Measurements from ENCODE around the gene CDK5RAP2.
"Not testable (repeated sequence)": the region's sequence is repeated elsewhere in the genome, so short reads cannot be mapped to it uniquely, and the experiment has no call there.

CDK5RAP2 gene

GRCh38 chr9:120507936-120508510, 71.9 kb downstream of the CDK5RAP2 start:
- in situ Hi-C loops (cut with MboI; ENCODE audit: low sequenced_read_pairs) = loop anchor here (10.0 kb wide), 1 partner anchor 63 kb away; no protein-coding TSS in a partner anchor

GRCh38 chr9:120505186-120505585, 74.8 kb downstream of the CDK5RAP2 start:
- in situ Hi-C loops (cut with MboI; ENCODE audit: low sequenced_read_pairs) = loop anchor here (10.0 kb wide), 1 partner anchor 60 kb away; no protein-coding TSS in a partner anchor
- H3K36me3 ChIP-seq (replicated peaks) = peaks cover 36% of the 10 kb centered on the region
- H3K4me1 ChIP-seq = no peaks in the 10 kb centered on the region
- H3K4me3 ChIP-seq = no peak overlapping the region
- H3K9me3 ChIP-seq = peaks cover 6% of the 10 kb centered on the region
- no peak for DNase-seq (ENCODE audit: low spot score in 2 of 2)
- no peaks in the 10 kb centered on the region for H3K27me3 ChIP-seq (ENCODE audit: low read depth)

More at GRCh38 chr9:120507936-120508510, 71.9 kb downstream of the CDK5RAP2 start:
- DNase-seq (ENCODE audit: low spot score in 2 of 2) = no peak
- Histone ChIP-seq H3K4me1 (no peaks in the 10 kb centered on the region; the same call in 1 of the 2 replicates), H3K27me3 (ENCODE audit: low read depth) (no peaks in the 10 kb centered on the region), H3K4me3 (no peak overlapping the region), H3K9me3 (peaks cover 6% of the 10 kb centered on the region), H3K36me3 (replicated peaks) (peaks cover 42% of the 10 kb centered on the region)

DNA sequence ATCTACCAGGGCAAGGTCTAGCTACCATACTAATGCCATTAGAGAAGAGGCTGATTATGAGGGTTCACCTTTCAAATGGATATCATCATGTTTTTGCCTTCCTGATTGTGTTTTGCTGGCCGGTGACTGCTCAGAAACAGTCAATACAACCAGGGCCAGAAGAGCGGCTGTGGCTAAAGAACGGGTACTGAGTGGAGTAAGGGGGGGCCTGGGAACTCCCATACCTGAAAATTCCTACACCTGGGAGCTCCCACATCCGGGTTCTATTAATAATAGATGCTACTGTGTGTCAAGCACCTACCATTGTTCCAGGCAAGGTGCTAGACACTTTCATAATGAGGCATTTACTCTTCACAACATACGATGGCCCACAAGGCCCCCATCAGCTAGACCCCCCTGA, 79.2 kb downstream of the CDK5RAP2 start:
- no peak overlapping the region for H3K4me3 ChIP-seq
- 0 out of 2 replicates have a peak, but pooled peaks cover 3% of the 10 kb centered on the region for H3K9me3 ChIP-seq
- peaks cover 17% of the 10 kb centered on the region for H3K36me3 ChIP-seq (replicated peaks)
- no peaks in the 10 kb centered on the region for H3K27me3 ChIP-seq (ENCODE audit: low read depth)
- no peak for DNase-seq (ENCODE audit: low spot score in 2 of 2)
- H3K4me1 ChIP-seq = no peaks in the 10 kb centered on the region
- in situ Hi-C loops (cut with MboI; ENCODE audit: low sequenced_read_pairs) = loop anchor here (10.0 kb wide), 1 partner anchor 56 kb away; no protein-coding TSS in a partner anchor

- H3K9me3 ChIP-seq; in situ Hi-C loops (cut with MboI; ENCODE audit: low sequenced_read_pairs); H3K27me3 ChIP-seq (ENCODE audit: low read depth); H3K4me1 ChIP-seq; H3K4me3 ChIP-seq; DNase-seq (ENCODE audit: low spot score in 2 of 2): not testable (repeated sequence)
- peaks cover 15% of the 10 kb centered on the region for H3K36me3 ChIP-seq (replicated peaks)
Measured at GRCh38 chr9:120497865-120498264, 82.1 kb downstream of the CDK5RAP2 start.

DNA sequence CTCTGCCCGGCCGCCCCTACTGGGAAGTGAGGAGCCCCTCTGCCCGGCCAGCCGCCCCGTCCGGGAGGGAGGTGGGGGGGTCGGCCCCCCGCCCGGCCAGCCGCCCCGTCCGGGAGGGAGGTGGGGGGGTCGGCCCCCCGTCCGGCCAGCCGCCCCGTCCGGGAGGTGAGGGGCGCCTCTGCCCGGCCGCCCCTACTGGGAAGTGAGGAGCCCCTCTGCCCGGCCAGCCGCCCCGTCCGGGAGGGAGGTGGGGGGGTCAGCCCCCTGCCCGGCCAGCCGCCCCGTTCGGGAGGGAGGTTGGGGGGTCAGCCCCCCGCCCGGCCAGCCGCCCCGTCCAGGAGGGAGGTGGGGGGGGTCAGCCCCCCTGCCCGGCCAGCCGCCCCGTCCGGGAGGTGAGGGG, 83.5 kb downstream of the CDK5RAP2 start:
- H3K4me3 ChIP-seq; H3K36me3 ChIP-seq (replicated peaks); H3K27me3 ChIP-seq (ENCODE audit: low read depth); in situ Hi-C loops (cut with MboI; ENCODE audit: low sequenced_read_pairs); H3K9me3 ChIP-seq; H3K4me1 ChIP-seq; DNase-seq (ENCODE audit: low spot score in 2 of 2): not testable (repeated sequence)

DNA sequence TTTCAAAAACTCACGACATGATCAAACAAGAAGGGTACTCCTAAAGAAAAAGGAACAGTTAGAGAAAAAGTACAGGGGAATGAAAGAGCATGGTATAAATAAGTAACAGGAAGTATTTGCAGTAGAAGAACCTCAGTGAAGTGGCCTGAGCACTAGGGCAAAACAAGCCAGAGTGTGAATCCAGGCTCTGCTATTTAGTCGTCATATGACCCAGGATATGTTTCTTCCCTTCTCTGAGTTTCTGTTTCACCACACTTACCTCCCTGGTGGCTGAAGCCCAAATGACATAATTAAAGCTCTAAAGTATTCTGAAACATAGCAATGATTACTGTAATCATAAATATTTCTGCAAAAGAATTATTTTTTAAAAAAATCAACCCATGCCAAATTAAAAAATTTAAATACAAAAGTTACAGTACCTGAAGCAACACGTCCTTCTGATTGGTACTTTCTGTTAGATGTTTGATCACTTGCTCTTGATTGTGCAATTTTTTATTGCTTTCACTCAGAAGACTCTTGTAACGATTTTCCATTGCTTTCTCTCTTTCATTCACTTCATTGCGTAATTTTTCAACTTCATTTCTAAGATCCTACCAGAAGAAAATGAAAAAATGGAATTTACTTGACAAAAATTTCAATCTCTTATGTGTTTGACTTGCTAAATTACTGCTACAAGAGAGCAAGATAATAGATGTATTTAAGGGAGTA, 88.9 kb downstream of the CDK5RAP2 start:
- Histone ChIP-seq H3K4me1 (peaks cover 12% of the 10 kb centered on the region), H3K4me3 (no peak overlapping the region), H3K36me3 (replicated peaks) (peaks cover 40% of the 10 kb centered on the region), H3K9me3 (no peaks in the 10 kb centered on the region), H3K27me3 (ENCODE audit: low read depth) (no peaks in the 10 kb centered on the region)
- in situ Hi-C loops (cut with MboI; ENCODE audit: low sequenced_read_pairs) = no loop called here
- no peak for DNase-seq (ENCODE audit: low spot score in 2 of 2)

DNA sequence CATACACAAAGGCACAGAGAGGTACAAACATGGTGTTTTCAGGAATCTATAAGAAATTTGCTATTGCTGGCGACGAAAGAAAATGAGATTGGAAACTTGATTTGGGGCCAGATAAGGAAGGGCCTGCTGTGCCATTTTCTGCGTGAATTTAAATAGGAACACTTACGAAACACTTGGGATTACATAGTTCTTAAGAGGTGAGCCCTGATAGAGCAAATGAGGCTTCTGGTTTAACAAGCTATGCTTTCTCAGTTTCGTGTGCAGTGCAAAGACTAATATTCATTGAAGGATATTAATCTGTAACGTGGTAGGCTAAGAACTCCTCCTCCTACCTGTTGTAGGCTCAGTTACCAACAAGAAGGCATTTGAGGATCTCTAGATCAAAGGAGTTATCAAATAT, 93.1 kb downstream of the CDK5RAP2 start:
- peaks cover 54% of the 10 kb centered on the region for H3K36me3 ChIP-seq (replicated peaks)

GRCh38 chr9:120486347-120486746, 93.6 kb downstream of the CDK5RAP2 start:
- Histone ChIP-seq H3K4me3 (no peak overlapping the region), H3K27me3 (ENCODE audit: low read depth) (no peaks in the 10 kb centered on the region), H3K36me3 (replicated peaks) (peaks cover 55% of the 10 kb centered on the region), H3K9me3 (no peaks in the 10 kb centered on the region), H3K4me1 (peaks cover 8% of the 10 kb centered on the region)
- no peak for DNase-seq (ENCODE audit: low spot score in 2 of 2)
- in situ Hi-C loops (cut with MboI; ENCODE audit: low sequenced_read_pairs) = no loop called here

More for the DNA sequence above, 93.1 kb downstream of the CDK5RAP2 start:
- no peaks in the 10 kb centered on the region for H3K9me3 ChIP-seq
- peaks cover 12% of the 10 kb centered on the region for H3K4me1 ChIP-seq
- DNase-seq (ENCODE audit: low spot score in 2 of 2) = no peak
- in situ Hi-C loops (cut with MboI; ENCODE audit: low sequenced_read_pairs) = no loop called here
- no peak overlapping the region for H3K4me3 ChIP-seq
- no peaks in the 10 kb centered on the region for H3K27me3 ChIP-seq (ENCODE audit: low read depth)

GRCh38 chr9:120485788-120486187, 94.2 kb downstream of the CDK5RAP2 start:
- Histone ChIP-seq H3K4me1 (peaks cover 4% of the 10 kb centered on the region), H3K9me3 (no peaks in the 10 kb centered on the region), H3K4me3 (no peak overlapping the region), H3K36me3 (replicated peaks) (peaks cover 54% of the 10 kb centered on the region), H3K27me3 (ENCODE audit: low read depth) (no peaks in the 10 kb centered on the region)
- in situ Hi-C loops (cut with MboI; ENCODE audit: low sequenced_read_pairs) = no loop called here
- no peak for DNase-seq (ENCODE audit: low spot score in 2 of 2)

DNA sequence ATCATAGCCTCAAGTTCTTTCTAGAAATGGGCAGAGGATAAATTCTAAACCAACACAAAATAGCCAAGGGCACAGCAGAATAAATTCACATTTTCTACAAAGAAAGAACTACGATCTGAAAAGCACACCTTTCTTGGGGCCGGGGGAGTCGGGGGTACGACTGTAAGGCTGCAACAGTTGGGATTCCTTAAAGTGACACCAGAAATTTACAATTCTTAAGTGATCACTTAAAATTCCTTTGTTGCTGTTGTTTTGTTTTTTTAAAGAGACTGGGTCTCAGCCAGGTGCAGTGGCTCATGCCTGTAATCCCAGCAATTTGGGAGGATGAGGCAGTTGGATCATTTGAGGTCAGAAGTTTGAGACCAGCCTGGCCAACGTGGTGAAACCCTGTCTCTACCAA, 95.8 kb downstream of the CDK5RAP2 start:
- H3K4me3 ChIP-seq = no peak overlapping the region

DNA sequence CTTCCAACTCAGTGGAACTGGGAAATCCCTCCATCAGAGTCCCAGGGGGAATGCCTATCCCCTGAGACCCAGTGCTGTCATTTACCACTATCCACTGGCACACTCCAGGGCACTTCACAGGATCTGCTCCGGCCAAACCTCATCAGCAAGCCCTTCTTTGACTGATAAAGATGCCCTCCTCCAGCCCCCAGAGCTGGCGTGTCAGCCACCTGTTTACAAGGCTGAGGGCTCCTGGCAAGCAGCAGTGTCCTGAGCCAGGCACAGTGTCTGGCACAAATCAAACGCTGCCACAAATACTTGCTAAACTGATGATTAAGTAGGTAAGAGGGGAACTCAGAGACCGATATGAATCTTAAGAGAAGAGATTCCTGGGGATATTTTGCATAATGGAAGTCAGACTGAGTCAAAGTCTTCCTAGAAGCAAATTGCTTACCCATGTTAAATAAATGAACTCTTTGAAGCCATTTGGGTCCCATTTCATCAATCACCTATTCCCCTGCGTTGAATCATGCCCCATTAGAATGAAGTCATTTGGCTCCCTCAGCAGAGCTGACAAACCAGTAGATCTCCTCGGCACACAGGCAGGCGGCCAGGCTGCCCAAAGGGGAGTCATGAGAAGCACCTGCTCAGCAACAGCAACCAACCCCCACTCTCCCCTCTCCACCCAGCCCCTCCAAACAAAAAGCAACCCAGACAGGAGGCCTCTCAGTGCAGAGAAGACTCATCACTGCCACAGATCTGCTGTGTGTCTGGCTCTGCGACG, 97.4 kb downstream of the CDK5RAP2 start:
- Histone ChIP-seq H3K27me3 (ENCODE audit: low read depth) (no peaks in the 10 kb centered on the region), H3K36me3 (replicated peaks) (peaks cover 32% of the 10 kb centered on the region), H3K9me3 (no peaks in the 10 kb centered on the region), H3K4me3 (no peak overlapping the region), H3K4me1 (peaks cover 5% of the 10 kb centered on the region)
- in situ Hi-C loops (cut with MboI; ENCODE audit: low sequenced_read_pairs) = no loop called here
- DNase-seq (ENCODE audit: low spot score in 2 of 2) = no peak

More for the DNA sequence above, 95.8 kb downstream of the CDK5RAP2 start:
- Histone ChIP-seq H3K9me3 (no peaks in the 10 kb centered on the region), H3K27me3 (ENCODE audit: low read depth) (no peaks in the 10 kb centered on the region), H3K36me3 (replicated peaks) (peaks cover 44% of the 10 kb centered on the region), H3K4me1 (peaks cover 5% of the 10 kb centered on the region)
- no peak for DNase-seq (ENCODE audit: low spot score in 2 of 2)
- in situ Hi-C loops (cut with MboI; ENCODE audit: low sequenced_read_pairs) = no loop called here

GRCh38 chr9:120481846-120482245, 98.1 kb downstream of the CDK5RAP2 start:
- peaks cover 29% of the 10 kb centered on the region for H3K36me3 ChIP-seq (replicated peaks)
- DNase-seq (ENCODE audit: low spot score in 2 of 2) = no peak

DNA sequence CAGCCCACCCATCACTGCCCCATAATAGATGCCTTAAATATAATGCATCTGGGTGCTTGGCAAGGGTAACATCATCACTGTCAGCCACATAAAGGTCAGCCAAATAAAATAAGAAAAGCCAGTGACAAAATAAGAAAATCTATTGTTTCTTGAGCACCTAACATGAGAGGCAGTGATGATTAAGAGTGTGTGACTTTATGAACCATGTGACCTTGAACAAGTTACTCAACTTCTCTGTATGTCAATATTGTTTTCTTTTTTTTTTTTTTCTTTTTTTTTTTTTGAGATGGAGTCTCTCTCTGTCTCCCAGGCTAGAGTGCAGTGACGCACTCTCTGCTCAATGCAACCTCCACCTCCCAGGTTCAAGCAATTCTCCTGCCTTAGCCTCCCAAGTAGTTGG, 98.7 kb downstream of the CDK5RAP2 start:
- Histone ChIP-seq H3K4me1 (peaks cover 5% of the 10 kb centered on the region), H3K36me3 (replicated peaks) (peaks cover 28% of the 10 kb centered on the region), H3K9me3 (no peaks in the 10 kb centered on the region), H3K4me3 (no peak overlapping the region), H3K27me3 (ENCODE audit: low read depth) (no peaks in the 10 kb centered on the region)
- in situ Hi-C loops (cut with MboI; ENCODE audit: low sequenced_read_pairs) = no loop called here
- no peak for DNase-seq (ENCODE audit: low spot score in 2 of 2)

More at GRCh38 chr9:120481846-120482245, 98.1 kb downstream of the CDK5RAP2 start:
- in situ Hi-C loops (cut with MboI; ENCODE audit: low sequenced_read_pairs) = no loop called here
- H3K4me1 ChIP-seq = peaks cover 5% of the 10 kb centered on the region
- H3K4me3 ChIP-seq = no peak overlapping the region
- H3K27me3 ChIP-seq (ENCODE audit: low read depth) = no peaks in the 10 kb centered on the region
- no peaks in the 10 kb centered on the region for H3K9me3 ChIP-seq

- H3K36me3 ChIP-seq (replicated peaks) = peaks cover 28% of the 10 kb centered on the region
- H3K4me1 ChIP-seq = peaks cover 5% of the 10 kb centered on the region
- in situ Hi-C loops (cut with MboI; ENCODE audit: low sequenced_read_pairs) = no loop called here
- H3K9me3 ChIP-seq = no peaks in the 10 kb centered on the region
- H3K4me3 ChIP-seq = no peak overlapping the region
- no peak for DNase-seq (ENCODE audit: low spot score in 2 of 2)
- H3K27me3 ChIP-seq (ENCODE audit: low read depth) = no peaks in the 10 kb centered on the region
Measured at GRCh38 chr9:120480707-120481106, 99.3 kb downstream of the CDK5RAP2 start.
